ENCODE measurements around the gene SCCPDH.

DNA sequence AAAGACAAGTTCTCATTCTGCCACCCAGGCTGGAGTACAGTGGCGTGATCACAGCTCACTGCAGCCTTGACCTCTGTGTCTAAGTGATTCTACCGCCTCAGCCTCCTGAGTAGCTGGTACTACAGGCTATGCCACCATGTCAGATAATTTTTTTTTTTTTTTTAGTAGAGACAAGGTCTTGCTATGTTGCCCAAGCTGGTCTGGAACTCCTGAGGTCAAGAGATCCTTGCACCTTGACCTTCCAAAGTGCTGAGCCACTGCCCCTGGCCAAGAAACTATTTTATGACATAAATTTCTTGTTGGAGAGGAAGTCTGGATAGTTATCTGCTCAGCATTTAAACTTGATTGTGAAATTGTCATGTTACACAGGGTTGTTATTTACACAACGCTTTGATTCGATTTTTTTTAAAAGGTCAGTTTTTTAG, 2.1 kb downstream of the SCCPDH start:
- TF ChIP-seq, protein P1, sequence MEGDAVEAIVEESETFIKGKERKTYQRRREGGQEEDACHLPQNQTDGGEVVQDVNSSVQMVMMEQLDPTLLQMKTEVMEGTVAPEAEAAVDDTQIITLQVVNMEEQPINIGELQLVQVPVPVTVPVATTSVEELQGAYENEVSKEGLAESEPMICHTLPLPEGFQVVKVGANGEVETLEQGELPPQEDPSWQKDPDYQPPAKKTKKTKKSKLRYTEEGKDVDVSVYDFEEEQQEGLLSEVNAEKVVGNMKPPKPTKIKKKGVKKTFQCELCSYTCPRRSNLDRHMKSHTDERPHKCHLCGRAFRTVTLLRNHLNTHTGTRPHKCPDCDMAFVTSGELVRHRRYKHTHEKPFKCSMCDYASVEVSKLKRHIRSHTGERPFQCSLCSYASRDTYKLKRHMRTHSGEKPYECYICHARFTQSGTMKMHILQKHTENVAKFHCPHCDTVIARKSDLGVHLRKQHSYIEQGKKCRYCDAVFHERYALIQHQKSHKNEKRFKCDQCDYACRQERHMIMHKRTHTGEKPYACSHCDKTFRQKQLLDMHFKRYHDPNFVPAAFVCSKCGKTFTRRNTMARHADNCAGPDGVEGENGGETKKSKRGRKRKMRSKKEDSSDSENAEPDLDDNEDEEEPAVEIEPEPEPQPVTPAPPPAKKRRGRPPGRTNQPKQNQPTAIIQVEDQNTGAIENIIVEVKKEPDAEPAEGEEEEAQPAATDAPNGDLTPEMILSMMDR (IDR thresholded peaks at IDR 0.05 in 4 of 5, conservative IDR thresholded peaks at IDR 0.05 in 1 of 5) = no peak
- no peak for TF ChIP-seq POLR2A (IDR thresholded peaks at IDR 0.05)

Data from gastrocnemius medialis (tissue), 4 donors.